ENCODE measurements around the gene TOM1L1.
"Not testable (repeated sequence)": the region's sequence is repeated elsewhere in the genome, so short reads cannot be mapped to it uniquely, and the experiment has no call there.

- not testable (repeated sequence) for TF ChIP-seq POLR2A (IDR thresholded peaks at IDR 0.05); POLR2AphosphoS5 (IDR thresholded peaks at IDR 0.05); CTCF (IDR thresholded peaks at IDR 0.05); EP300 (IDR thresholded peaks at IDR 0.05; ENCODE audit: low read depth)
Measured at GRCh38 chr17:54875906-54876305, 24.7 kb upstream of the TOM1L1 start.

Data from transverse colon (tissue), 4 donors.